Glomerular visceral epithelial cell (primary cell): ENCODE measurements around the gene MAD2L1.

ENCODE experiments used
- DNase-seq: peaks from one replicate; pipeline ENCODE4 v3.0.0-alpha.2; 2016; ENCODE audit errors: extremely low spot score

The MAD2L1 gene

GRCh38 chr4:120059036-120059435, 7.6 kb downstream of the MAD2L1 start:
- DNase-seq: no peak

GRCh38 chr4:120057416-120057815, 9.2 kb downstream of the MAD2L1 start:
- no peak for DNase-seq

GRCh38 chr4:120056246-120056645, 10.4 kb downstream of the MAD2L1 start:
- no peak for DNase-seq

GRCh38 chr4:120055795-120056194, 10.9 kb downstream of the MAD2L1 start:
- no peak for DNase-seq

GRCh38 chr4:120055162-120055561, 11.5 kb downstream of the MAD2L1 start:
- DNase-seq: no peak

GRCh38 chr4:120053911-120054310, 12.7 kb downstream of the MAD2L1 start:
- no peak for DNase-seq

- peak; percentile 39 for DNase-seq
Observed at GRCh38 chr4:120052856-120053255, 13.8 kb downstream of the MAD2L1 start.

GRCh38 chr4:120051253-120051652, 15.4 kb downstream of the MAD2L1 start:
- no peak for DNase-seq

- peak; percentile 81 for DNase-seq
Observed at GRCh38 chr4:120049732-120050494, 16.7 kb downstream of the MAD2L1 start.

GRCh38 chr4:120043828-120044227, 22.8 kb downstream of the MAD2L1 start:
- no peak for DNase-seq

- DNase-seq: no peak
Observed at GRCh38 chr4:120037411-120037810, 29.2 kb downstream of the MAD2L1 start.

GRCh38 chr4:120034913-120035312, 31.7 kb downstream of the MAD2L1 start:
- no peak for DNase-seq

GRCh38 chr4:120026853-120027252, 39.8 kb downstream of the MAD2L1 start:
- no peak for DNase-seq

GRCh38 chr4:120025516-120025915, 41.1 kb downstream of the MAD2L1 start:
- DNase-seq: no peak

GRCh38 chr4:120018786-120019185, 47.9 kb downstream of the MAD2L1 start:
- DNase-seq: no peak

- DNase-seq: no peak
Observed at GRCh38 chr4:120017939-120018692, 48.5 kb downstream of the MAD2L1 start.

GRCh38 chr4:120011725-120012124, 54.9 kb downstream of the MAD2L1 start:
- DNase-seq: no peak

GRCh38 chr4:120010646-120011045, 56.0 kb downstream of the MAD2L1 start:
- no peak for DNase-seq

GRCh38 chr4:120009731-120010130, 56.9 kb downstream of the MAD2L1 start:
- DNase-seq: no peak

GRCh38 chr4:120008957-120009356, 57.7 kb downstream of the MAD2L1 start:
- no peak for DNase-seq

GRCh38 chr4:120007896-120008436, 58.7 kb downstream of the MAD2L1 start:
- no peak for DNase-seq

- DNase-seq: no peak
Observed at GRCh38 chr4:120007191-120007871, 59.3 kb downstream of the MAD2L1 start.
